Articular chondrocyte of knee joint (primary cell): Measurements from ENCODE around the gene NRIP1. TPM values are rescaled to one million over a fixed set of nuclear protein-coding genes. Genes with fewer than 3 reads are reported as not detected.

ENCODE experiments used
- total RNA-seq: library from RNA; depleted of rRNA; stranded (reverse); fragments of >200 nt; gene quantifications from 2 replicates; pipeline ENCODE4 v1.2.3, GENCODE V29; 2012

Gene NRIP1
- total RNA-seq, result 33.5 and 38.5 TPM in 2 replicates

GRCh38 chr21:15064576-15065391, at the start of gene NRIP1:
NRIP1 (minus strand) TSS chr21:15065000; CDS start chr21:14968192, 96,808 bp downstream.

